ENCODE data around the gene KRIT1.

KRIT1 gene

DNA sequence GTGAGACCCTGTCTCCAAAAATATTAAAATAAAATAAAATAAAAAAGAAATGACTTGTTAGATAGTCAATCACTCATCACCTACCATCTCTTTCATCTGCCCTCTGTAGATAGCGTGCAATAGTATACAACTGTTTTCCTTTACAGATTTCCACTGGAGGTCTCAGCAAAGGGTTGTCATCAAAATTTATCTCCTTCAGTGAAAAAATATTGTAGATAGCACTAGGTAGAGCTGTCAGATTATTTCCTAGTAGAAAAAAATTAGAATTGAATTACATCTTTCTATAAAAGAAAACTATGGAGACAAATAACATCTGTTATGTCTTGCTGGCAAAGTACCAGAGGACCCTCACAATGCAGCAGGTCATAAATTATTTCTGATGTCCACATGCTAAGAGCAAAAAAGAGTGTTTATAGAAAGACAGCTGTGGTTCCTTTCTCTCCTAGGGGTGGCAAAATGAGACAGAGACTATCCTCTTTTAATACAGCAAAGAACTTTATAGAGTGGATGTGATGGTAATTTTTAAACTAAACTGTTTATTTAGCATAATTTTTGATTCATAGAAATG, 95.2 kb downstream of the KRIT1 start:
- DNase-seq = no peak

DNA sequence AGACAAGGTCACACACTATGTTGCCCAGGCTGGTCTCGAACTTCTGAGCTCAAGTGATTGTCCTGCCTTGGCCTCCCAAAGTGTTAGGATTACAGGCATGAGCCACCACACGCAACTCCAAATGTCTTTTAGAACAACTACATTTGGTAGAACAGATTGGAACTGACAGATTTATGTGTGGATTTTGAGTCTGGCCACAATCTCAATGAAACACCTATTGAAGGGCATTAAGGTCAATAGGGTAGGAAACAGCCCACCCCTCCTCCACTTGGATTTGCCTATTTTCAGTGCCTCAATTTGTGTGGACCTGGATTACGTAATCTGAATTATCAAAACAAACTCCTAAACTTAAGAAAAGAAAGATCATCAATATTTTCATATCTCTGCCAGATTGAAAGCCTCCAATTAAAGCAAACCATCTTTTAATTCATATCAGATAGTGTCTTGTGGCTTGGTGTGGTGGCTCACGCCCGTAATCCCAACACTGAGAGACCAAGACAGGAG, 95.9 kb downstream of the KRIT1 start:
- DNase-seq = no peak
